Sigmoid colon (tissue), 7 donors: ENCODE measurements around the gene KRR1. TPM values are rescaled to one million over a fixed set of nuclear protein-coding genes. Genes with fewer than 3 reads are reported as not detected.

Experiments used
- DNase-seq: peaks from one replicate; pipeline ENCODE4 v3.0.0-alpha.2; 2019
- H3K27ac ChIP-seq, 4 donors: fragments of 200-600 bp; sonication (generic); one replicate each; pipeline ENCODE4 v1.5.1; 2016 to 2019; ENCODE audit warnings: mild to moderate bottlenecking in 1 of 4
- H3K27me3 ChIP-seq, 3 donors: fragments of 200-600 bp; sonication (generic); one replicate each; pipeline ENCODE4 v1.5.1; 2019; ENCODE audit warnings: mild to moderate bottlenecking in 1 of 3
- H3K36me3 ChIP-seq, 4 donors: fragments of 200-600 bp; sonication (generic); one replicate each; pipeline ENCODE4 v1.5.1; 2016 to 2019
- H3K4me1 ChIP-seq, 4 donors: fragments of 200-600 bp; sonication (generic); one replicate each; pipeline ENCODE4 v1.5.1; 2017 to 2019
- H3K4me3 ChIP-seq, 4 donors: fragments of 200-600 bp; sonication (generic); one replicate each; pipeline ENCODE4 v1.5.1; 2017 to 2019; ENCODE audit warnings: mild to moderate bottlenecking in 2 of 4, moderate library complexity in 1 of 4
- H3K9me3 ChIP-seq, 4 donors: fragments of 200-600 bp in 3 of 4; sonication (generic) in 3 of 4; one replicate each; pipeline versions ENCODE4 v1.5.1 to v1.6.1; 2013 to 2019
- EP300 ChIP-seq, 4 donors: sonication (generic); formaldehyde crosslinking; IDR thresholded peaks; one replicate each; pipeline ENCODE4 v1.6.1; 2017; ENCODE audit warnings: antibody characterized with exemption in 4 of 4
- POLR2A ChIP-seq, 2 donors: fragments of 450-650 bp; IDR thresholded peaks; one replicate each; pipeline ENCODE4 v1.6.1; 2016; ENCODE audit warnings: antibody characterized with exemption in 2 of 2, mild to moderate bottlenecking in 2 of 2, moderate library complexity in 2 of 2
- POLR2AphosphoS5 ChIP-seq, 4 donors: sonication (generic); formaldehyde crosslinking; IDR thresholded peaks; one replicate each; pipeline ENCODE4 v1.6.1; 2017; ENCODE audit warnings: antibody characterized with exemption in 4 of 4
- WGBS, 2 donors: extraction: QIAGEN DNeasy Blood & Tissue Kit; methylation state at CpG; one replicate each; pipeline ENCODE4 v1.1.7; 2013; 5-methylcytosine and 5-hydroxymethylcytosine counted together
- intact Hi-C: fragments of 100-400 bp; cut with DNase I; formaldehyde crosslinking; loops from one replicate; pipeline ENCODE4 v1.15.1; 2023
- polyA plus RNA-seq, 3 donors: library from polyadenylated mRNA; stranded (reverse); fragments of 200-250 nt; gene quantifications; one replicate each; pipeline ENCODE4 v1.2.3, GENCODE V29; 2013
- total RNA-seq, 4 donors: library from RNA; depleted of rRNA; stranded (reverse); fragments of >200 nt; gene quantifications; one replicate each; pipeline ENCODE4 v1.1.0, GENCODE V29; 2016
- TF ChIP-seq, protein P1 (sequence below), 4 experiments: fragments of 450-650 bp in 3 of 4; fragments of 200-600 bp in 1 of 4; IDR thresholded peaks; one replicate each; pipeline ENCODE4 v1.5.1; 2016 to 2019; ENCODE audit warnings: antibody characterized with exemption in 4 of 4, mild to moderate bottlenecking in 3 of 4, moderate library complexity in 2 of 4
- donor health status: healthy with polysubstance abuse.
- donor health status: Bipolar disorder and iron deficiency.
- donor health status: healthy.

Gene KRR1
- total and polyA plus RNA-seq, 7 donors = 9.7 to 40.0 (median 20.3) TPM

DNA sequence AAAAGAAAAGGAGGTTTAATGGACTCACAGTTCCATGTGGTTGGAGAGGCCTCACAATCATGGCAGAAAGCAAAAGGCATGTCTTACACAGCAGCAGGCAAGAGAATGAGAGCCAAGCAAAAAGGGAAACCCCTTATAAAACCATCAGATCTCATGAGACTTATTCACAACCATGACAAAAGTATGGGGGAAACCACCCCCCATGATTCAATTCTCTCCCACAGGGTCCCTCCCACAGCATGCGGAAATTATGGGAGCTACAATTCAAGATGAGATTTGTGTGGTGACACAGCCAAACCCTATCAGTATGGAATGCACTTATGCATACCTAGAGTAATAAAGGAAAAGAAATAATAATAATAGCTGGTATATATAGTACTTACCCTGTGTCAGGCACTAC, 35.3 kb downstream of the KRR1 start:
- no peaks in the 10 kb centered on the region for H3K36me3 ChIP-seq
- intact Hi-C loops = no loop called here
- DNase-seq = no peak
- no peak overlapping the region for H3K4me3 ChIP-seq
- H3K27me3 ChIP-seq = no peaks in the 10 kb centered on the region
- WGBS, 2 donors = 92 to 93% methylated on average over 1 of the region's 1 CpG
- peaks cover 0 to 8% (median under 1%) of the 10 kb centered on the region in 4 donors for H3K4me1 ChIP-seq
- H3K27ac ChIP-seq = no peak overlapping the region
- TF ChIP-seq POLR2AphosphoS5 (IDR thresholded peaks at IDR 0.05) (no peak), EP300 (IDR thresholded peaks at IDR 0.05) (no peak), POLR2A (IDR thresholded peaks at IDR 0.05) (no peak)
- TF ChIP-seq, protein P1, sequence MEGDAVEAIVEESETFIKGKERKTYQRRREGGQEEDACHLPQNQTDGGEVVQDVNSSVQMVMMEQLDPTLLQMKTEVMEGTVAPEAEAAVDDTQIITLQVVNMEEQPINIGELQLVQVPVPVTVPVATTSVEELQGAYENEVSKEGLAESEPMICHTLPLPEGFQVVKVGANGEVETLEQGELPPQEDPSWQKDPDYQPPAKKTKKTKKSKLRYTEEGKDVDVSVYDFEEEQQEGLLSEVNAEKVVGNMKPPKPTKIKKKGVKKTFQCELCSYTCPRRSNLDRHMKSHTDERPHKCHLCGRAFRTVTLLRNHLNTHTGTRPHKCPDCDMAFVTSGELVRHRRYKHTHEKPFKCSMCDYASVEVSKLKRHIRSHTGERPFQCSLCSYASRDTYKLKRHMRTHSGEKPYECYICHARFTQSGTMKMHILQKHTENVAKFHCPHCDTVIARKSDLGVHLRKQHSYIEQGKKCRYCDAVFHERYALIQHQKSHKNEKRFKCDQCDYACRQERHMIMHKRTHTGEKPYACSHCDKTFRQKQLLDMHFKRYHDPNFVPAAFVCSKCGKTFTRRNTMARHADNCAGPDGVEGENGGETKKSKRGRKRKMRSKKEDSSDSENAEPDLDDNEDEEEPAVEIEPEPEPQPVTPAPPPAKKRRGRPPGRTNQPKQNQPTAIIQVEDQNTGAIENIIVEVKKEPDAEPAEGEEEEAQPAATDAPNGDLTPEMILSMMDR (IDR thresholded peaks at IDR 0.05) = no peak
- H3K9me3 ChIP-seq = no peaks in the 10 kb centered on the region

DNA sequence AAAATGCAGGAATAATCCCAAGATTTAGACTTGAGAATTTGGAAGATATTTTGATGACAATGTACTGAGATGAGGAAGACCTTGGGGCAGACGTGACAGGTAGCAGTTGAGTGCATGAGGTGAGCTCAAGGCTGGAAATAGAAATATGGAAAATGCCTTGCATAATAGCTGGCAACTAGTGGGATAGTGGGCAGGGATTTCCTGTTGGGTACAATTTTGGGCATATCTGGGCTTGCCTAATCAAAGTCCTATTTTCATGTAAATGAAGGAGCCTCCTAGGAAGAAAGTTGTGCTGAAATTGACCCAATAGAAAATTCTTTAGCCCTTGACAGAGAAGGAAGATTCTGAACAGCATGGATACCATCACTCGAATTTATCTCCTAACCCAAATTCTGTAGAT, 37.3 kb downstream of the KRR1 start:
- H3K27me3 ChIP-seq = no peaks in the 10 kb centered on the region
- peaks cover 0 to under 1% (median 0%) of the 10 kb centered on the region in 4 donors for H3K4me1 ChIP-seq
- no peak overlapping the region for H3K27ac ChIP-seq
- TF ChIP-seq, protein P1 (IDR thresholded peaks at IDR 0.05) = no peak
- TF ChIP-seq POLR2AphosphoS5 (IDR thresholded peaks at IDR 0.05) (no peak), EP300 (IDR thresholded peaks at IDR 0.05) (no peak), POLR2A (IDR thresholded peaks at IDR 0.05) (no peak)
- intact Hi-C loops = no loop called here
- 62 to 77% methylated on average over 2 of the region's 2 CpGs for WGBS, 2 donors
- no peak overlapping the region for H3K4me3 ChIP-seq
- H3K9me3 ChIP-seq = no peaks in the 10 kb centered on the region
- no peaks in the 10 kb centered on the region for H3K36me3 ChIP-seq
- DNase-seq = no peak

DNA sequence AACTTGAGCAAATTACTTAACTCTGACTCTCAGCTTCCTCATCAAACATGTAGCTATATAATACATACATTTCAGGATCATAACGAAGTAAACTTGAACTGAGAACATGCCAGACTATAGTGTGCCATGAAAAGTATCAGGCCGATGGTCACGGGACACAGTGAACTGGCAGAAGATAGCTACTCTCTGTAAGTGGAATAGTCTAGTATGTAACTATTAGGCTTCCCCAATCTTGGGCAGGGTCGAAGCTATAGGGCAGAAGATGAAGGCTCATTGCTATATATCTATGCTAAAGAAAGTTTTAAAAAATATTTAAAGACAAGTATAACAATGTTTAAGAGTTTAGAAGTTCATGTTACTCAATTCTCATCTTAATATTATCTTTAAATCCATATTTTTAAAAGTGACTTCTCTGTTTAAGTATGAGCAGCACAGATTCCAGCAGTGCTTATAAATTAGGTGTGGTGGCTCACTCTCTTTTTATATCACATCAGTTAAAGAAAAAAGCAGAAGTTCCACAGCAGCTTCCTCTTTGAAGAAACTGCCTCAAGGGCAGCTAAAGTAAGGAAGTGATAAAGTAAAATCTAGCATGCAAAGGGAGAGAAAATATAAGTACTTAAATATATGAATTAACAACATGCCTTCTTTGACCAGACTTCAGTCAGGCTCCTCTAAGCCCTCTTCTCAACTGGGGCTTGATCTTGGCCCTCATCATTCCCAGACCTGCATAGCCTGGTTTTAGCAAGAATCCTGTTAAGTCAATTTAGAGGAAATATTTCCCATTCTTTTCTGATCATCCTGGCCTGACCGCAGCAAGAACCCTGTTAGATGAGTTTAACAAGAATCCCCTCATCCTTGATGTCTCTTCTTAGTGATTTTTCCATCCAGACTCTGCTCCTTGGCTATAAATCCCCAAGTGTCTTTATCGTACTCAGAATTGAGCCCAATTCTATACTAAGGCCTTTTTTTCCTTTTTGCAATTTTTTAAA, 39.2 kb downstream of the KRR1 start:
- DNase-seq = no peak
- 77 to 85% methylated on average over 6 of the region's 6 CpGs for WGBS, 2 donors
- Histone ChIP-seq H3K9me3 (no peaks in the 10 kb centered on the region), H3K36me3 (no peaks in the 10 kb centered on the region), H3K27me3 (no peaks in the 10 kb centered on the region), H3K27ac (no peak overlapping the region), H3K4me1 (no peaks in the 10 kb centered on the region), H3K4me3 (no peak overlapping the region)
- TF ChIP-seq, protein P1 (IDR thresholded peaks at IDR 0.05) = no peak
- no peak for TF ChIP-seq EP300 (IDR thresholded peaks at IDR 0.05)
- no peak for TF ChIP-seq POLR2A (IDR thresholded peaks at IDR 0.05)
- TF ChIP-seq POLR2AphosphoS5 (IDR thresholded peaks at IDR 0.05) = no peak
- intact Hi-C loops = no loop called here

DNA sequence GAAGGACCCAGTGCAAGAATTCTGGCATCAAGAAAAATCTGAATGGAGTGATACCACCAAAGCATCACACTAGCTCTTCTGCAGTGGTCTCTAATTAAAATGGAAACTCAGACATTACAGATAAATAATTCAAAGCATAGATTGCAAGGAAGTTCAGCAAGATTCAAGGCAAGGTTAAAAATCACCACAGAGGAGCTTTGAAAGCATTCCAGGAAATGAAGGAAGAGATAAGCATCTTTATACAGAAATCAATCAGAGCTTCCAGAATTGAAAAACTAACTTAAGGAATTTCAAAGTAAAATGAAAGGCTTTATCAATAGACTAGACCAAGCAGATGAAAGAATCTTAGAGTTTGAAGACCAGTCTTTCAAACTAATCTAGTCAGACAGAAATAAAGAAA, 51.2 kb downstream of the KRR1 start:
- no peaks in the 10 kb centered on the region for H3K36me3 ChIP-seq
- DNase-seq = no peak
- peaks cover 0 to 2% (median 0%) of the 10 kb centered on the region in 4 donors for H3K9me3 ChIP-seq
- no peaks in the 10 kb centered on the region for H3K4me1 ChIP-seq
- no peaks in the 10 kb centered on the region for H3K27me3 ChIP-seq
- no peak overlapping the region for H3K27ac ChIP-seq
- no peak overlapping the region for H3K4me3 ChIP-seq
- intact Hi-C loops = no loop called here
- TF ChIP-seq POLR2AphosphoS5 (IDR thresholded peaks at IDR 0.05) (no peak), EP300 (IDR thresholded peaks at IDR 0.05) (no peak), POLR2A (IDR thresholded peaks at IDR 0.05) (no peak)
- TF ChIP-seq, protein P1 (IDR thresholded peaks at IDR 0.05) = no peak
